Endodermal cell (in vitro differentiated cells): ENCODE data around the gene B4GALNT4. TPM values are rescaled to one million over a fixed set of nuclear protein-coding genes. Genes with fewer than 3 reads are reported as not detected.
"Not testable (repeated sequence)": the region's sequence is repeated elsewhere in the genome, so short reads cannot be mapped to it uniquely, and the experiment has no call there.

Source experiments
- DNase-seq: peaks from one replicate; pipeline ENCODE4 v3.0.0-alpha.2; 2017
- H3K27ac ChIP-seq: 2 replicates; pipeline ENCODE4 v1.5.1; 2013; ENCODE audit warnings: mild to moderate bottlenecking, low read depth, low read length, moderate library complexity
- H3K27me3 ChIP-seq: 2 replicates; pipeline ENCODE4 v1.6.1; 2013; ENCODE audit warnings: mild to moderate bottlenecking, low read length, moderate library complexity; ENCODE audit not compliant: insufficient read depth, control insufficient read depth, poor library complexity, severe bottlenecking
- H3K36me3 ChIP-seq: 2 replicates; pipeline ENCODE4 v1.7.0; 2013; ENCODE audit warnings: mild to moderate bottlenecking, low read length, moderate library complexity; ENCODE audit not compliant: control insufficient read depth, insufficient read depth
- H3K4me1 ChIP-seq: one replicate; pipeline ENCODE4 v1.7.0; 2013; ENCODE audit warnings: low read length; ENCODE audit not compliant: control insufficient read depth, insufficient read depth
- H3K4me3 ChIP-seq: 2 replicates; pipeline ENCODE4 v1.5.1; 2013; ENCODE audit warnings: mild to moderate bottlenecking, low read length, moderate library complexity
- H3K9ac ChIP-seq: 2 replicates; pipeline ENCODE4 v1.6.1; 2013; ENCODE audit warnings: mild to moderate bottlenecking, low read length, moderate library complexity; ENCODE audit not compliant: poor library complexity, severe bottlenecking; ENCODE audit errors: extremely low read depth
- H3K9me3 ChIP-seq: 2 replicates; pipeline ENCODE4 v1.6.1; 2013; ENCODE audit warnings: mild to moderate bottlenecking, low read length, moderate library complexity; ENCODE audit not compliant: control insufficient read depth
- H3K27ac Mint-ChIP-seq: 2 replicates; pipeline ENCODE4 v1.8.0; 2020; ENCODE audit warnings: mixed read lengths
- H3K27me3 Mint-ChIP-seq: 2 replicates; pipeline ENCODE4 v1.8.0; 2021; ENCODE audit warnings: mild to moderate bottlenecking, mixed read lengths; ENCODE audit not compliant: insufficient read depth
- H3K36me3 Mint-ChIP-seq: 2 replicates; pipeline ENCODE4 v1.8.0; 2020; ENCODE audit warnings: low read depth, mixed read lengths
- H3K4me1 Mint-ChIP-seq: 2 replicates; pipeline ENCODE4 v1.8.0; 2020; ENCODE audit warnings: mixed read lengths
- H3K4me3 Mint-ChIP-seq: 2 replicates; pipeline ENCODE4 v1.8.0; 2020; ENCODE audit warnings: mild to moderate bottlenecking, moderate library complexity, mixed read lengths
- H3K9me3 Mint-ChIP-seq: 2 replicates; pipeline ENCODE4 v1.8.0; 2020; ENCODE audit warnings: mild to moderate bottlenecking, mixed read lengths
- WGBS, 2 experiments: methylation state at CpG; one replicate each; pipeline versions ENCODE4 v1.1.5 to v1.1.7; 2013; ENCODE audit warnings: missing lambda C conversion rate in 2 of 2, mixed read lengths in 1 of 2; ENCODE audit not compliant: insufficient coverage in 1 of 2, insufficient read length in 1 of 2; 5-methylcytosine and 5-hydroxymethylcytosine counted together
- total RNA-seq, 2 donors: library from RNA; stranded (reverse); fragmentation: NEBNext Ultra II Directional in 1 of 2; extraction: Animal tissue kit (Norgen Biotek cat#: 25700) in 1 of 2; gene quantifications; 2 replicates in 1 of 2; 3 replicates in 1 of 2; pipeline ENCODE4 v1.2.1, GENCODE V29; 2021
- TF ChIP-seq, protein P1 (sequence below): fragments of 200-600 bp; sonication (generic); conservative IDR thresholded peaks from 2 replicates; pipeline ENCODE4 v1.5.0; 2021; ENCODE audit warnings: antibody characterized with exemption, mild to moderate bottlenecking

Gene B4GALNT4
- total RNA-seq, 2 donors from 2014 or later: 109 to 118 TPM

- Mint-ChIP-seq H3K4me3 (no peak overlapping the region), H3K4me1 (no peaks in the 10 kb centered on the region), H3K9me3 (peaks cover 5% of the 10 kb centered on the region), H3K27ac (no peak overlapping the region), H3K27me3 (peaks cover 20% of the 10 kb centered on the region), H3K36me3 (no peaks in the 10 kb centered on the region)
- 77 to 82% methylated on average over 4 of the region's 4 CpGs for WGBS, 2 experiments
- TF ChIP-seq, protein P1, sequence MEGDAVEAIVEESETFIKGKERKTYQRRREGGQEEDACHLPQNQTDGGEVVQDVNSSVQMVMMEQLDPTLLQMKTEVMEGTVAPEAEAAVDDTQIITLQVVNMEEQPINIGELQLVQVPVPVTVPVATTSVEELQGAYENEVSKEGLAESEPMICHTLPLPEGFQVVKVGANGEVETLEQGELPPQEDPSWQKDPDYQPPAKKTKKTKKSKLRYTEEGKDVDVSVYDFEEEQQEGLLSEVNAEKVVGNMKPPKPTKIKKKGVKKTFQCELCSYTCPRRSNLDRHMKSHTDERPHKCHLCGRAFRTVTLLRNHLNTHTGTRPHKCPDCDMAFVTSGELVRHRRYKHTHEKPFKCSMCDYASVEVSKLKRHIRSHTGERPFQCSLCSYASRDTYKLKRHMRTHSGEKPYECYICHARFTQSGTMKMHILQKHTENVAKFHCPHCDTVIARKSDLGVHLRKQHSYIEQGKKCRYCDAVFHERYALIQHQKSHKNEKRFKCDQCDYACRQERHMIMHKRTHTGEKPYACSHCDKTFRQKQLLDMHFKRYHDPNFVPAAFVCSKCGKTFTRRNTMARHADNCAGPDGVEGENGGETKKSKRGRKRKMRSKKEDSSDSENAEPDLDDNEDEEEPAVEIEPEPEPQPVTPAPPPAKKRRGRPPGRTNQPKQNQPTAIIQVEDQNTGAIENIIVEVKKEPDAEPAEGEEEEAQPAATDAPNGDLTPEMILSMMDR: peak; percentile 46
- Histone ChIP-seq H3K27me3 (peaks cover 15% of the 10 kb centered on the region), H3K9me3 (no peaks in the 10 kb centered on the region), H3K4me3 (no peak overlapping the region), H3K36me3 (no peaks in the 10 kb centered on the region), H3K27ac (no peak overlapping the region), H3K4me1 (no peaks in the 10 kb centered on the region), H3K9ac (no peak overlapping the region)
- DNase-seq: no peak
Observed at GRCh38 chr11:387193-387793, 18.0 kb downstream of the B4GALNT4 start.

DNA sequence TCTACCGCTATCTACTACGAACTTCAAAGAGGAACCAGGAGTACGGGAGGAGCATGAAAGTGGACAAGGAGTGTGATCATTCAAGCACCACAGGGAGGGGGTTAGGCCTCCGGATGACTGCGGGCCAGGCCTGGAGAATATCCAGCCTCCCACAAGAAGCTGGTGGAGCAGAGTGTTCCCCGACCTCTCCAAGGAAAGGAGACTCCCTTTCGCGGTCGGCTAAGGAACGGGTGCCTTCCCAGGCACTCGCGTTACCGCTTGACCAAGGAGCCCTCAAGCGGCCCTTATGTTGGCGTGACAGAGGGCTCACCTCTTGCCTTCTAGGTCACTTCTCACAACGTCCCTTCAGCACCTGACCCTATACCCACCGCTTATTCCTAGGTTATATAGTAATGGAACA, 20.1 kb downstream of the B4GALNT4 start:
- H3K27ac ChIP-seq, H3K9ac ChIP-seq, H3K36me3 Mint-ChIP-seq, H3K9me3 Mint-ChIP-seq, DNase-seq, H3K27ac Mint-ChIP-seq, H3K4me3 Mint-ChIP-seq, H3K4me1 Mint-ChIP-seq, H3K4me3 ChIP-seq, H3K9me3 ChIP-seq, H3K36me3 ChIP-seq, H3K4me1 ChIP-seq: not testable (repeated sequence)
- 84 to 100% methylated on average over 1 to 8 of the region's 17 CpGs for WGBS, 2 experiments
- peaks cover 20% of the 10 kb centered on the region for H3K27me3 Mint-ChIP-seq
- peaks cover 15% of the 10 kb centered on the region for H3K27me3 ChIP-seq

- H3K27ac ChIP-seq: no peak overlapping the region
- Mint-ChIP-seq H3K4me3 (no peak overlapping the region), H3K4me1 (peaks cover 2% of the 10 kb centered on the region), H3K36me3 (no peaks in the 10 kb centered on the region), H3K9me3 (peaks cover 5% of the 10 kb centered on the region), H3K27ac (no peak overlapping the region), H3K27me3 (peaks cover 20% of the 10 kb centered on the region)
- peaks cover 15% of the 10 kb centered on the region for H3K27me3 ChIP-seq
- H3K4me3 ChIP-seq: no peak overlapping the region
- DNase-seq: peak; percentile 88
- H3K36me3 ChIP-seq: no peaks in the 10 kb centered on the region
- no peaks in the 10 kb centered on the region for H3K4me1 ChIP-seq
- WGBS, 2 experiments: 74 to 75% methylated on average over 5 to 6 of the region's 11 CpGs
- H3K9ac ChIP-seq: no peak overlapping the region
- H3K9me3 ChIP-seq: no peaks in the 10 kb centered on the region
- TF ChIP-seq, protein P1: peak; percentile 69
Observed at GRCh38 chr11:390175-390574, 20.9 kb downstream of the B4GALNT4 start.
